Ascending aorta (tissue), 2 donors: ENCODE data around the gene DISP3. TPM values are rescaled to one million over a fixed set of nuclear protein-coding genes. Genes with fewer than 3 reads are reported as not detected.

ENCODE experiments used
- DNase-seq, 2 donors: peaks; one replicate each; pipeline ENCODE4 v3.0.0-alpha.2; 2019; ENCODE audit warnings: low spot score in 2 of 2
- H3K27ac ChIP-seq, 2 donors: fragments of 200-600 bp; sonication (generic); one replicate each; pipeline ENCODE4 v1.5.1; 2016 to 2017; ENCODE audit warnings: mild to moderate bottlenecking in 1 of 2
- H3K27me3 ChIP-seq: fragments of 200-600 bp; sonication (generic); one replicate; pipeline ENCODE4 v1.5.1; 2017
- H3K36me3 ChIP-seq, 2 donors: fragments of 200-600 bp; sonication (generic); one replicate each; pipeline ENCODE4 v1.5.1; 2016
- H3K4me1 ChIP-seq, 2 donors: fragments of 200-600 bp; sonication (generic); one replicate each; pipeline ENCODE4 v1.5.1; 2016 to 2017; ENCODE audit warnings: mild to moderate bottlenecking in 1 of 2
- H3K4me3 ChIP-seq, 2 donors: fragments of 200-600 bp; sonication (generic); one replicate each; pipeline ENCODE4 v1.5.1; 2016 to 2017; ENCODE audit warnings: mild to moderate bottlenecking in 1 of 2
- H3K9me3 ChIP-seq, 2 donors: fragments of 200-600 bp; sonication (generic); one replicate each; pipeline ENCODE4 v1.5.1; 2016
- CTCF ChIP-seq, 3 experiments: fragments of 200-600 bp in 2 of 3; fragments of 450-650 bp in 1 of 3; sonication (generic) in 2 of 3; IDR thresholded peaks; one replicate each; pipeline ENCODE4 v1.5.1; 2016 to 2019; ENCODE audit warnings: antibody characterized with exemption in 3 of 3, mild to moderate bottlenecking in 1 of 3, moderate library complexity in 1 of 3
- intact Hi-C: fragments of 100-400 bp; cut with DNase I; formaldehyde crosslinking; loops from one replicate; pipeline ENCODE4 v1.15.1; 2023
- total RNA-seq: library from RNA; depleted of rRNA; stranded (reverse); fragments of >200 nt; gene quantifications from one replicate; pipeline ENCODE4 v1.1.0, GENCODE V29; 2016

DISP3 gene
- total RNA-seq, 1 donor from 2014 or later: not detected

DNA sequence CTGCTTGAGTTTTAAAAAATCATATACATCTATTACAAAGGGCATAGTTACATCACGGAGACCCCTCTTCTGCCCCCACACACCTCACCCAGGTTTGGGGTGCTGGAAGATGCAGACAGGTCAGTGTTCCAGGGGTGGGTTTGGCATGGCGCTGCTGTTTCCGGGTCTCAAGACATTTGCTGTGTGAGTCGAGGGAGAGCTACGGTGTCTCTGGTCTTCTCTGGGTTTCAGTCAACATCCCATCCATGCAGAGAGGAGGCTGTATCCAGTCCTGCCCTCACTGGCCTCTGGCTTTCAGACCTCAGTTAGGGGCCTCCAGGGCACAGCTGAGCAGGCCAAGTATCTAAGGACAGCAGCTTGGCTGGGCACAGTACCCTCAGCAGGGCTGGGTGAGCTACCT lies 28.6 kb upstream of the DISP3 start:
- Histone ChIP-seq H3K4me3 (no peak overlapping the region), H3K27me3 (no peaks in the 10 kb centered on the region), H3K27ac (no peak overlapping the region), H3K4me1 (no peaks in the 10 kb centered on the region), H3K9me3 (no peaks in the 10 kb centered on the region), H3K36me3 (no peaks in the 10 kb centered on the region)
- intact Hi-C loops: no loop called here
- DNase-seq: no peak
- TF ChIP-seq CTCF (IDR thresholded peaks at IDR 0.05): no peak

- Histone ChIP-seq H3K27ac (no peak overlapping the region), H3K4me1 (no peaks in the 10 kb centered on the region), H3K4me3 (no peak overlapping the region), H3K27me3 (no peaks in the 10 kb centered on the region), H3K9me3 (no peaks in the 10 kb centered on the region), H3K36me3 (no peaks in the 10 kb centered on the region)
- no peak for TF ChIP-seq CTCF (IDR thresholded peaks at IDR 0.05)
- intact Hi-C loops: no loop called here
- no peak for DNase-seq
Measured at GRCh38 chr1:11453742-11454491, 25.0 kb upstream of the DISP3 start.

- H3K9me3 ChIP-seq: no peaks in the 10 kb centered on the region
- H3K27me3 ChIP-seq: no peaks in the 10 kb centered on the region
Measured at GRCh38 chr1:11455967-11456570, 22.9 kb upstream of the DISP3 start.

GRCh38 chr1:11456965-11457364 lies 22.0 kb upstream of the DISP3 start:
- intact Hi-C loops: no loop called here

More at GRCh38 chr1:11455967-11456570, 22.9 kb upstream of the DISP3 start:
- Histone ChIP-seq H3K4me3 (no peak overlapping the region), H3K4me1 (no peaks in the 10 kb centered on the region), H3K36me3 (no peaks in the 10 kb centered on the region), H3K27ac (no peak overlapping the region)
- no peak for DNase-seq
- intact Hi-C loops: no loop called here
- no peak for TF ChIP-seq CTCF (IDR thresholded peaks at IDR 0.05)

GRCh38 chr1:11458811-11459275 lies 20.1 kb upstream of the DISP3 start:
- no peak overlapping the region for H3K4me3 ChIP-seq
- no peaks in the 10 kb centered on the region for H3K27me3 ChIP-seq
- H3K4me1 ChIP-seq: no peaks in the 10 kb centered on the region

More at GRCh38 chr1:11456965-11457364, 22.0 kb upstream of the DISP3 start:
- no peak for DNase-seq
- Histone ChIP-seq H3K9me3 (no peaks in the 10 kb centered on the region), H3K4me1 (no peaks in the 10 kb centered on the region), H3K36me3 (no peaks in the 10 kb centered on the region), H3K27ac (no peak overlapping the region), H3K4me3 (no peak overlapping the region), H3K27me3 (no peaks in the 10 kb centered on the region)
- no peak for TF ChIP-seq CTCF (IDR thresholded peaks at IDR 0.05)

More at GRCh38 chr1:11458811-11459275, 20.1 kb upstream of the DISP3 start:
- H3K36me3 ChIP-seq: no peaks in the 10 kb centered on the region
- TF ChIP-seq CTCF (IDR thresholded peaks at IDR 0.05): no peak
- H3K27ac ChIP-seq: no peak overlapping the region
- intact Hi-C loops: no loop called here
- no peaks in the 10 kb centered on the region for H3K9me3 ChIP-seq
- no peak for DNase-seq
